NCI-H128 (cell line): ENCODE data around the gene TMEM132D.
"Not testable (repeated sequence)": the region's sequence is repeated elsewhere in the genome, so short reads cannot be mapped to it uniquely, and the experiment has no call there.

Source experiments
- DNase-seq: peaks from one replicate; lab custom pipeline; 2025; ENCODE audit not compliant: unreplicated experiment; lab: John Stamatoyannopoulos, UW

Gene TMEM132D

GRCh38 chr12:129079719-129080118, 824.1 kb downstream of the TMEM132D start:
- DNase-seq = no peak

GRCh38 chr12:129076441-129077320, 827.1 kb downstream of the TMEM132D start:
- DNase-seq = no peak

DNA sequence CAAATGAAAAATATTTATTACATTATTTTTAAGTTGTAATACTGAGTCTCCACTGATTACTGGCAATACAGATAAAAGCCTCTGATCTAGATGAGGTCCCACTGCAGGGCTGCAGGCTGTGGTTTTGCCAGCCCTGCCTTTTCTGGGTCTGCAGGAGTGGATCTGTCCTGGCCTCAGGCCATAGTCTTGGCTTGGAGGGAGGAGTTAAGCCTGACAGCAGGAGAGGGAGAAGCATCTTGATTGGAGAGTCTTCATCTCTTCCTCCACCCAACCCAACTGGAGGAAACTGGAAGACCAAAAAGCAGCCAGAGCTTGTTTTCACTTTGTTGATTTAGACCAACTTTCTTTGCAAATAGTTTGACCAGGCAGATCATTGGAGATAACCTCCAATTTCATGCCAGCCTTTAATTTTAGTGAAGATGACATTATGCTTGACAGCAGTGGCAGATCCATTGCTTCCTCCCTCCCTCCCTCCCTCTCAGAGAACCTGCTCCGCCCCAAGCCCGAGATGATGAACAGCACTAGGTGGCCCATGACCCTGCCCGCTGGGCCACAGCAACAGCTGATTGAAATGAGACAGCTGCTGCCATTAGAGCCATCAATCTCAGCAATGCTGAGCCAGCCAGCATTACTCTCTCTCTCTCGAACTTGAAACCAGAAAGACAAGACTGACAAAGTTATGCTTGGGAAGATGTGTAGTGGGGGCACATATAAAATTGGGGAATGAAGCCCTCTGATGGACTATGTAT, 828.2 kb downstream of the TMEM132D start:
- no peak for DNase-seq

- no peak for DNase-seq
These were observed 829.4 kb downstream of the TMEM132D start for GRCh38 chr12:129074379-129074778.

DNA sequence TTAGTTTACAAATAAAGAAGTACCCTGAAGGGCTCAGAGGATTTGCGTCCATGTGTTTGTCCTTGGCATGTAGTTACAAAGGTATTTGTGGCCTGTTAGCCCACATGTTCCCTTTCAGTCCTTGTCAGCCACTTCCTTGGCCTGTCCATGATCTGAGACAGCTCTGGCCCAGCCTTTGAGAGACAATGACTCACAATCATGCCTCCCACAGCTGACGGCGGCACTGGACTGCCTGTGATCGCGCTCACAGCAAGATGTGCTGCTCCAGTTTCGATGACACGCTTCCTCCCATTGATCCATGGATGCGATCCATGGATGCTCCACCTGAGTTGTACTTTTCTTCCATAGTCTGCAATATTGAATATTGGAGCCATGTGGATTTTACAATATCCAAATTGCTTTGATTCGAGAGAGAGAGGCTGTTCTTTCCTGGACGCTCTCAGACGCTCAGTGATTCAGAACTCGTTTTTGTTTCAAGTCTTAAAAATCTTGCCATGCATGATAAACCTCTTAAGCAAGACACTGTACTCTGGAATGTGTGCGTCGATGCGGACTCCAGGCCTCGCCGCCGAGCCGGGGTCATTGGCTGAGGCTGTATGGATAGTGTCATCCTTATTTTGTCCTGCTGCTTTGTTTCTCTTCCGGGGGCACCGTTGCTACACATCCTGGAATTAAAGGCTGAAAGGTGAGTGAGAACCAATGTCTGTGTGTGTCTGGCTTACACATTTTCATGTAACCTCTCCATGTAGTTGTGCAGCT, 830.5 kb downstream of the TMEM132D start:
- DNase-seq = no peak

- peak; percentile 69 for DNase-seq
These were observed 832.5 kb downstream of the TMEM132D start for GRCh38 chr12:129071362-129071761.

- DNase-seq = no peak
These were observed 833.9 kb downstream of the TMEM132D start for GRCh38 chr12:129069886-129070285.

DNA sequence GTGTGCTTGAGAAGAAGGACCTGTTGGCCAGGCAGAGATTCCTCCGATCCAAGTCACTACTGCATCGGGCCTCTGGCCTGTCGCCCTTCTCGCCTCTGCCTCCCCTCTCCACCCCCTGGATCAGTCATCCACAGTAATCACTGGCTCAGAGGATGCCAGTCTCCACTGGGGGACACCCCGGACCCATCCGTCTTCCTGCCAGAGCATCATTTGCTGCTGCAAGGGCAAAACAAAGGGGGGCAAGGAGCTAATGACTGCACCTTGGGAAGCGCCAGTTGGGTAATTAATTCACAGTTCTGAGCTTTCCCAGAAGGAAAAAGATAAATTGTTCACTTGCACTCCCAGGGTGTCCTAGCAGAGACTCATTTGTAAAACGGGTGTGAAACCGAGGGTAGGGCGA, 835.1 kb downstream of the TMEM132D start:
- DNase-seq = no peak

DNA sequence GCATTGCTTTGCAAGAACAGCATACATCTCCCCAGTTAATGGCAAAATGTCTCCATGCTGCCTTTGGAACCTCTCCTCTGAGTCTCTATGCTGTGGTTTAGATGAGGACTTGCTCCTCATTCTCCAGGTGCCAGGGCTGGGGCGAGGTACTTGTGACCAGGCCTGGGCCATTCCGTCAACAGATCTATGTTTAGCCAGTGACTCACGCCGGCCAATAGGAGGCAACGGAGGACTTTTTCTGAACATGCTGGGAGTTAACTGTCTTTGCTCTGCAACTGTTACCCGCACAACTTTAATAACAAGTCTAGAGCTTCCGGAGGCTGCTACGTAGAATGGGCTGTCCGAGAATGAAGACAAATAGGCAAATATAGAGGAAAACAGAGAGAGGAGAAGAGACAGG, 836.3 kb downstream of the TMEM132D start:
- no peak for DNase-seq

- DNase-seq = no peak
These were observed 839.5 kb downstream of the TMEM132D start for GRCh38 chr12:129064209-129064855.

GRCh38 chr12:129063600-129063999, 840.2 kb downstream of the TMEM132D start:
- DNase-seq = no peak

DNA sequence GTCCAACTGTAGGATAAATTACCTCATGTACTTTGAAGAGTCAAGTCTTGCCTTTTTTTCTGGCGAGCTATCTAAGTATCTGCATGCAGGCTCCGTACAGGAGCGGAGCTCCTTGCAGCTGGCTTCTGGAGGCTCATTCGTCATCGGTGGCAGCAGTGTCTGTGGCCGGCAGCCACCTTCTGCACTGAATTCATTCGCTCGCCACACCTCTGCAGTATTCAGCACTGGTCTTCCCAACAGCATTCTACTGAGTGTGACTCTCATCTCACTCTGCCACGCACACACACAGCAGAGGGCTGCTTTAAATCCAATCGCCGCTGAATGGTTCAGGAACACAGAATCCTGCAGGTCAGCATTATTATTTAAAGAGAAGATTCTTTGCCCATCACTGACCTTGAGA, 850.6 kb downstream of the TMEM132D start:
- DNase-seq = no peak

GRCh38 chr12:129052373-129052772, 851.5 kb downstream of the TMEM132D start:
- DNase-seq = no peak

- no peak for DNase-seq
These were observed 853.9 kb downstream of the TMEM132D start for GRCh38 chr12:129049917-129050316.

DNA sequence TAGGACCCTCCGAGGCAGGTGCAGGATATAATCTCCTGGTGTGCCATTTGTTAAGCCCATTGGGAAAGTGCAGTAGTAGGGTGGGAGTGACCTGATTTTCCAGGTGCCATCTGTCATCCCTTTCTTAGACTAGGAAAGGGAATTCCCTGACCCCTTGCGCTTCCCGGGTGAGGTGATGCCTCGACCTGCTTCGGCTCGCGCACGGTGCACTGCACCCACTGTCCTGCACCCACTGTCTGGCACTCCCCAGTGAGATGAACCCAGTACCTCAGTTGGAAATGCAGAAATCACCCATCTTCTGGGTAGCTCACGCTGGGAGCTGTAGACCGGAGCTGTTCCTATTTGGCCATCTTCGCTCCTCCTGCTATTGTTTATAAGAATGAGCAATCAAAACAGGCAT, 860.5 kb downstream of the TMEM132D start:
- DNase-seq = not testable (repeated sequence)

DNA sequence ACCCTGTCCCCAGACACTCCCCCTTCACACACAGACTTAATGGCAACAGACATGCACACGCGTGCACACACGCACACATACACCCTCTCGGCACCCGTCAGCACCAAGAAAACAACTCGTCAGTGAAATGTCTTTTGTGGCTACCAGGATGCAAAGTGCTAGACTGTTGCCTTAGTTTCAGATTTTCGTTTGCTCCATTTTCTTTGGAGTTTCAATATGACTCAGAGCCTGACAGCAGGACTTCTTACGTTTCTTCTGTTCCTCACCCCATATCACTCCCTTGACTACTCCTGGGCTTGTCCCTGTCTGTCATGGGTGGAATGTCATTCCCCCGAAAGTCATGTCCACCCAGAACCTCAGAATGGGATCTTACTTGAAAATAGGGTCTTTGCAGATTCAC, 867.7 kb downstream of the TMEM132D start:
- DNase-seq = no peak

DNA sequence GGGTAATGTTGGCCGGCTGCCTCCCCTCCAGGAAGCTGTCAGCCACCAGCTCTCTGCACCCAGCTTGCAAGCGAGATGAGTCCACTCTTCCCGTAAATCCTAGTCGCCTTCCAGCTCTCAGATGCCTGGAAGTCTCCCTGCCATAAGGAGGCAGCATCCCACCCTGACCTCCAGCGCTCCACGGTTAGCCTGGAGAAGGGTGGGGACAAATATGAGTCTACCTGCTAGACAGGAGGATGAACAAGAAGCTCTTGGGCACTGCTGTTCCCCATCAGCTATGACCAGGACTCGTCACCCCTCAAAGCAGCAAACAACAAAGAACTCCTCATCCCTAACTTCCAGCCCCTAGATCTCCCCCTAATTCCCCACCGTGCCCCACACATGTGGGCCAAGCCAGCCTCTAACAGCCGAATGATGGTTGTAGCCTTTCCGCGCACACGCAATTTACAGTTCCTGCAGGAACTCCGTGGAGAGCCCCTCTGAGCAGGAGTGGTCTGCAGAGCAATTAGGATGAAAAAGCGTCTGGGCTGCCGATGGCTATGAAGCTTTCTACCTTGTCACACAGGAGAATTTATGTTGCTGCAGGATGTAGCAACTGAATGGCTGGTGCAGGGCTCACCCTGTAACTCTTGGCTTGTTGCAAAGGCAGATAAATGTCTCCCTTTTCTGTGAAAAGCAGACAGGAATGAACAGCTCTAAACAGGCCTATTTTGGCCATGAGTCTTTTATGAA, 869.1 kb downstream of the TMEM132D start:
- DNase-seq = no peak

DNA sequence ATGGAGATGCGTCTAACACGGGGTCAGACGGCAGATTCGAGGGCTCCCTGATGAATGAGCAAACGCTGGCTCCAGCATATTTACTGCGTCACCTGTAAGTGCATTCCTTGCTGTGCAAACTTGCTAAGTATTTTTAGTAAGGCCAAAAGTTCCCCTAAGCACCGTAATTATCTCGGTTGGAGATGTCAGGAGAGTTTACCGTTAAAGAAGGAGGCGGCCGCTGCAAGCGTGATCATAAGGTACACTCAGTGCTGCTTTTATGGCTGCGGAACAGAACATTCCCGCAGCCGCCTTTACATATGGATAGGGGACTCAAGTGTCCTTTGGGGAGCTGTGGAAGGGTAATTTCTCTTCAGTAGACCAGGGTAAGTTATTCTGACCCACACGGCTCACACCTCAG, 875.0 kb downstream of the TMEM132D start:
- DNase-seq = no peak

DNA sequence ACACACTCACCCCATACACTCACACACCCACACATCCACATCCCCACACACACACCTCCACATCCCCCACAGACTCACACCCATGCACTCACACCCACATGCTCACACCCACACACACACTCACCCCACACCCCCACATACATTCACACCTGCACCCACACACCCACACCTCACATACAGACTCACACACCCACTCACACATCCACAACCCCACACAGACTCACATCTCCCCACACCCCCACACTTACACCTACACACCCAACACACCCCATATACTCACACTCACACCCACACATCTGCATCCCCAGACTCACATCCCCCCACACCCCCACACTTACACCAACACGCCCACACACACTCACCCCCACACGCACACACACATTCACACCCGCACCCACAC, 878.8 kb downstream of the TMEM132D start:
- DNase-seq = no peak
